B cell (primary cell): ENCODE data around the gene MLLT6. TPM values are rescaled to one million over a fixed set of nuclear protein-coding genes. Genes with fewer than 3 reads are reported as not detected.

Experiments used
- ATAC-seq: fragments of 200-7000 bp; cut with Tn5 transposase; one replicate; pipeline ENCODE4 v1.10.0; 2021; ENCODE audit warnings: low read depth, mild to moderate bottlenecking, moderate number of reproducible peaks, moderate library complexity
- CTCF ChIA-PET: fragments of 350-600 bp; sonication (Branson Sonifier 250); formaldehyde crosslinking; loops from one replicate; lab custom pipeline; 2021; ENCODE audit warnings: antibody characterized with exemption, inconsistent platforms; lab: Charles Lee
- POLR2A ChIA-PET: fragments of 350-600 bp; sonication (Branson Sonifier 250); formaldehyde crosslinking; loops from one replicate; lab custom pipeline; 2021; ENCODE audit warnings: antibody characterized with exemption; lab: Charles Lee
- DNase-seq: peaks from one replicate; pipeline ENCODE4 v3.0.0; 2013
- H2AFZ ChIP-seq: 2 replicates; pipeline ENCODE4 v1.6.1; 2012; ENCODE audit warnings: mild to moderate bottlenecking, low read depth, low read length; ENCODE audit not compliant: insufficient read depth, poor library complexity, severe bottlenecking
- H3K27ac ChIP-seq, 2 donors: 1 replicate in 1 of 2; 2 replicates in 1 of 2; pipeline ENCODE4 v1.5.1; 2012 to 2013; ENCODE audit warnings: low read length in 2 of 2, mild to moderate bottlenecking in 2 of 2, moderate library complexity in 1 of 2
- H3K27me3 ChIP-seq, 4 experiments: fragments of 200-600 bp in 1 of 4; sonication (generic) in 1 of 4; replicated peaks in 1 of 4; 1 replicate in 2 of 4; 2 replicates in 2 of 4; pipeline versions ENCODE4 v1.6.1 to v1.7.0; 2013 to 2016; ENCODE audit warnings: low read length in 3 of 4, mild to moderate bottlenecking in 2 of 4, mixed read lengths in 1 of 4, moderate library complexity in 1 of 4; ENCODE audit not compliant: insufficient read depth in 4 of 4, control insufficient read depth in 3 of 4; ENCODE audit errors: control extremely low read depth in 1 of 4
- H3K36me3 ChIP-seq, 2 experiments: replicated peaks in 1 of 2; 1 replicate in 1 of 2; 2 replicates in 1 of 2; pipeline versions ENCODE4 v1.6.1 to v1.7.1; 2013; ENCODE audit warnings: low read length in 1 of 2; ENCODE audit not compliant: insufficient read depth in 2 of 2, control insufficient read depth in 1 of 2; ENCODE audit errors: control extremely low read depth in 1 of 2, extremely low read depth in 1 of 2
- H3K4me1 ChIP-seq, 2 donors: fragments of 200-600 bp in 1 of 2; sonication (generic) in 1 of 2; 1 replicate in 1 of 2; 2 replicates in 1 of 2; pipeline versions ENCODE4 v1.5.1 to v1.6.1; 2013 to 2017; ENCODE audit warnings: low read length in 2 of 2; ENCODE audit not compliant: control insufficient read depth in 2 of 2, insufficient read depth in 2 of 2
- H3K4me2 ChIP-seq: replicated peaks from 2 replicates; pipeline ENCODE3; 2012; ENCODE audit warnings: mild to moderate bottlenecking, low read depth, low read length; ENCODE audit not compliant: poor library complexity, severe bottlenecking
- H3K4me3 ChIP-seq, 5 experiments: fragments of 200-600 bp in 1 of 5; sonication (generic) in 1 of 5; 1 replicate in 3 of 5; 2 replicates in 2 of 5; pipeline versions ENCODE4 v1.5.1 to v1.7.0; 2011 to 2016; ENCODE audit warnings: low read length in 4 of 5, mild to moderate bottlenecking in 4 of 5, low read depth in 2 of 5, control low read depth in 1 of 5, moderate library complexity in 1 of 5; ENCODE audit not compliant: insufficient read depth in 1 of 5; ENCODE audit errors: control extremely low read depth in 1 of 5, extremely low read depth in 1 of 5
- H3K79me2 ChIP-seq: fragments of 200-600 bp; sonication (generic); one replicate; pipeline ENCODE4 v1.6.0; 2016; ENCODE audit warnings: low read length; ENCODE audit not compliant: control insufficient read depth, insufficient read depth
- H3K9ac ChIP-seq: fragments of 200-600 bp; sonication (generic); 2 replicates; pipeline ENCODE4 v1.6.1; 2017; ENCODE audit warnings: mild to moderate bottlenecking, low read length, moderate library complexity
- H3K9me3 ChIP-seq, 3 donors: one replicate each; pipeline versions ENCODE4 v1.6.1 to v1.7.1; 2013; ENCODE audit warnings: low read length in 2 of 3; ENCODE audit not compliant: control insufficient read depth in 2 of 3, insufficient read depth in 1 of 3; ENCODE audit errors: control extremely low read depth in 1 of 3
- H4K20me1 ChIP-seq: 2 replicates; pipeline ENCODE4 v1.6.0; 2012; ENCODE audit warnings: mild to moderate bottlenecking, low read length; ENCODE audit not compliant: insufficient read depth, control insufficient read depth, poor library complexity, severe bottlenecking
- H3K27ac Mint-ChIP-seq: one replicate; pipeline ENCODE4 v1.8.0; 2021; ENCODE audit warnings: mixed read lengths
- H3K27me3 Mint-ChIP-seq: one replicate; pipeline ENCODE4 v1.8.0; 2021; ENCODE audit warnings: mixed read lengths
- H3K4me1 Mint-ChIP-seq: one replicate; pipeline ENCODE4 v1.8.0; 2021; ENCODE audit warnings: mixed read lengths
- H3K4me3 Mint-ChIP-seq: one replicate; pipeline ENCODE4 v1.8.0; 2021; ENCODE audit warnings: mixed read lengths
- H3K9me3 Mint-ChIP-seq: one replicate; pipeline ENCODE4 v1.8.0; 2022; ENCODE audit warnings: mixed read lengths; ENCODE audit not compliant: insufficient read depth
- CTCF ChIP-seq: fragments of 200-600 bp; IDR thresholded peaks from one replicate; pipeline ENCODE4 v1.8.0; 2022; ENCODE audit warnings: antibody characterized with exemption, mild to moderate bottlenecking
- EZH2 ChIP-seq: IDR thresholded peaks from 2 replicates; pipeline ENCODE4 v1.6.1; 2012; ENCODE audit warnings: borderline replicate concordance, low read depth, mild to moderate bottlenecking, moderate library complexity, low read length; ENCODE audit not compliant: insufficient read depth, poor library complexity, severe bottlenecking
- WGBS: methylation state at CpG from one replicate; pipeline ENCODE4 v1.1.5; 2013; ENCODE audit warnings: missing lambda C conversion rate; ENCODE audit not compliant: insufficient coverage; 5-methylcytosine and 5-hydroxymethylcytosine counted together
- intact Hi-C: fragments of 100-400 bp; cut with micrococcal nuclease; formaldehyde crosslinking; loops from one replicate; pipeline ENCODE4 v1.10.0; 2022
- polyA plus RNA-seq: library from polyadenylated mRNA; depleted of rRNA; stranded (reverse); fragments of >200 nt; gene quantifications from 2 replicates; pipeline ENCODE4 v1.2.3, GENCODE V29; 2012
- total RNA-seq, 2 donors: library from RNA; stranded (reverse); fragments of 120-200 nt in 1 of 2; gene quantifications; 1 replicate in 1 of 2; 2 replicates in 1 of 2; pipeline versions ENCODE4 v1.2.3 to v1.2.4, GENCODE V29; 2013 to 2022

The MLLT6 gene
- total and polyA plus RNA-seq, 2 donors (not counting 1 experiment from before 2014, with no cell fraction given) = 165 to 288 TPM

GRCh38 chr17:38752308-38753070 is 47.4 kb downstream of the MLLT6 start, which contains the start of gene PSMB3:
Gene PSMB3, plus strand, starts transcription at chr17:38752741. Its CDS starts 86 bp downstream, at chr17:38752827.
- Histone ChIP-seq H3K27me3 (peaks cover 0 to 37% (median 25%) of the 10 kb centered on the region in 4 experiments), H2AFZ (peak within 1 kb of the TSS; percentile 98), H3K9me3 (peaks cover 0 to 9% (median 0%) of the 10 kb centered on the region in 3 donors), H3K4me2 (peak within 1 kb of the TSS; percentile 79), H3K9ac (peak within 1 kb of the TSS; percentile 96), H3K4me3 (peak within 1 kb of the TSS; percentile 61 to 100 (median 97)), H3K36me3 (peaks cover 0 to 22% of the 10 kb centered on the region in 2 experiments), H3K27ac (peak within 1 kb of the TSS; percentile 88 to 95), H3K4me1 (peaks cover 48 to 57% of the 10 kb centered on the region in 2 donors), H3K79me2 (peaks cover 48% of the 10 kb centered on the region), H4K20me1 (peaks cover 42% of the 10 kb centered on the region)
- WGBS = under 1% methylated on average over 44 of the region's 44 CpGs
- DNase-seq (peak; percentile 100), ATAC-seq (peak; percentile 85)
- intact Hi-C loops = loop anchor here (1.0 to 5.0 kb wide), 8 partner anchors 22 to 195 kb away; partner anchors contain the start of genes CISD3, CWC25, LASP1 and RPL23
- Mint-ChIP-seq H3K27me3 (peaks cover 21% of the 10 kb centered on the region), H3K9me3 (no peaks in the 10 kb centered on the region), H3K4me3 (peak within 1 kb of the TSS; percentile 94), H3K4me1 (peaks cover 45% of the 10 kb centered on the region), H3K27ac (peak within 1 kb of the TSS; percentile 93)
- CTCF ChIA-PET = interaction anchor here (0.6 to 2.6 kb wide), 11 partner anchors 17 to 401 kb away, joined by 3 to 10 read pairs (median 4); partner anchors contain the start of genes CISD3 and LASP1
- POLR2A ChIA-PET = interaction anchor here (0.5 to 1.5 kb wide), 11 partner anchors 10 to 1008 kb away, joined by 3 to 10 read pairs (median 4); partner anchors contain the start of genes CISD3, CWC25, MLLT6 and PIP4K2B
- TF ChIP-seq EZH2 (no peak), CTCF (no peak)
